ENCODE results near the gene NEGR1. TPM values are rescaled to one million over a fixed set of nuclear protein-coding genes. Genes with fewer than 3 reads are reported as not detected.

The NEGR1 gene
- polyA plus RNA-seq, 3 donors from 2014 or later: 1.7 TPM; not detected in 2

DNA sequence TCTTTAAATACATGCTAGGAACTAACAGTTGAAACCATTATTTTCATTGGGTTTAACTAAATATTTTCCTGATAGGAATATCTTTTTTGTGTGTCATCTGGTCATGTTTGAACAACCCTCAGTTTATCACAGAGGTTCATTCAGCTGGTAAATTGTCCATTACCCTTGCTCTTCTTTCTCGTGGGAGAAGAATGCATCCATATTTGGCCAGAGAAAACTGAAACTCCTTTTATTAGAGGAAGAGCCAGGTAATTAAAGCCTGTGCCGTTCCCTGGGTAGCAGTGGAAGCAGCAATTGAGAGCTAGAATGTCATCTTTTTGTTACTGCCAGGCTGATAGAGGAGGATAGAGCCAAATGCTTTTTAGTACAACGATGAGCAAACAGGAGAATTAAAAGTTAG lies 614.3 kb downstream of the NEGR1 start:
- H3K4me1 Mint-ChIP-seq: no peaks in the 10 kb centered on the region
- peaks cover 0 to 28% (median 3%) of the 10 kb centered on the region in 6 donors for H3K9me3 Mint-ChIP-seq
- H3K4me3 Mint-ChIP-seq: no peak overlapping the region
- H3K27ac Mint-ChIP-seq: no peak overlapping the region
- peaks cover 0 to 2% (median 0%) of the 10 kb centered on the region in 3 donors for H3K27me3 Mint-ChIP-seq (ENCODE audit: low read depth in 3 of 3)
- H3K36me3 Mint-ChIP-seq: no peaks in the 10 kb centered on the region
- no peak for DNase-seq

DNA sequence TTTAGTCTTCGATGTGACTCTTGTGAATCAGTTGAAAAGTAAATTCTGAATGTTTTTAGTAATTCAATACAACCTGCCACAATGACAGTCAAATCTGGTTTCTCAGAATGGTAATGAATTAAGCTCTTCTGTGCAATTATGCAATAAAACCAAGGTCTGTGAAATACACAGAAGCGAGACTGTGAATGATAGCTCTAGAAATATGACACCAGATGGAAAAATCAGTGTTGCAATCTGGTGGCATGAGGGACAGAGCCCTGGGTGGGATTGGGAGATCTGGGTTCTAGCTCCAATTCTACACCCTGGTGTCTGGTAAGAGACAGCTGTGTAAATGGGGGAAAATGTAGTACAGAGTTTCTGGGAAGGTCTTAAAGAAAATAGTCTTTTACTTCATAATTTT lies 615.1 kb downstream of the NEGR1 start:
- Mint-ChIP-seq H3K4me1 (no peaks in the 10 kb centered on the region), H3K4me3 (no peak overlapping the region), H3K27ac (no peak overlapping the region), H3K27me3 (ENCODE audit: low read depth in 3 of 3) (peaks cover 0 to 2% (median 0%) of the 10 kb centered on the region in 3 donors), H3K9me3 (peaks cover 0 to 28% (median 3%) of the 10 kb centered on the region in 6 donors), H3K36me3 (no peaks in the 10 kb centered on the region)
- no peak for DNase-seq

DNA sequence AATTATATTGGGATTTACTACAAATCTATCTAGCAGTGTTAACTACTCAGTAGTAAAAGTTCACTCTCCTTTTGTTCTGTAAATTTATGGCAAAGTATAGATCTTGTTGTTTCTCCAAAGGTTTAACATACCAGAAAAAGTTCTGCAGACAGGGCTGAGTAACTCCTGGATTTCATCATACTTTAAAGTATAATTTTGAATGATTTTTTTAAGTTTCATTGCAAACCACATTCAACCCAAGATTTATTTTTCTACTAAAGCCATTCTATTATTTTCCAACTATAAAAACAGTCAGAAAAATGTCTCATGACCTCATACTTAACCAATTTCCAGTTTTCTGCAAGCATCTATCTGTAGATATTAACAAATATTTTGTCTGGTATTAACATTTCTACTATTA lies 615.7 kb downstream of the NEGR1 start:
- DNase-seq: no peak
- H3K4me3 Mint-ChIP-seq: no peak overlapping the region
- H3K27ac Mint-ChIP-seq: no peak overlapping the region
- H3K36me3 Mint-ChIP-seq: no peaks in the 10 kb centered on the region
- H3K4me1 Mint-ChIP-seq: no peaks in the 10 kb centered on the region
- H3K27me3 Mint-ChIP-seq (ENCODE audit: low read depth in 3 of 3): no peaks in the 10 kb centered on the region
- H3K9me3 Mint-ChIP-seq: peaks cover 0 to 24% (median under 1%) of the 10 kb centered on the region in 6 donors

DNA sequence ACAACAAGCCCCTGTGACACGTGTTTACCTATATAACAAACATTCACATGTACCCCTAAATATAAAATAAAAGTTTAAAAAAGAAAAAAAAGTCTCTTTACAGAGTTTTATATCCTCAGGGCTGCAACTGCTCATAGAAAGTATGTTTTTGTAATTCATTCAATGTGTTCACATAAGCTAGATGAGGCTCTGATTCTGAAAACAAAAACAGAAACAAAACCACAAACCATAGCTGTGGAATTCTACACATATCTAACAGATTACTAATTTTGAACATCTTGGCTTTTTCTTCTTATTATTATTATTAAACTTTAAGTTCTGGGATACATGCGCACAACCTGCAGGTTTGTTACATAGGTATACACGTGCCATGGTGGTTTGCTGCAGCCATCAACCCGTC lies 621.9 kb downstream of the NEGR1 start:
- H3K4me3 Mint-ChIP-seq: no peak overlapping the region
- no peak for DNase-seq
- H3K4me1 Mint-ChIP-seq: no peaks in the 10 kb centered on the region
- H3K27me3 Mint-ChIP-seq (ENCODE audit: low read depth in 3 of 3): no peaks in the 10 kb centered on the region
- peaks cover 0 to 24% (median 6%) of the 10 kb centered on the region in 6 donors for H3K9me3 Mint-ChIP-seq
- no peak overlapping the region for H3K27ac Mint-ChIP-seq
- no peaks in the 10 kb centered on the region for H3K36me3 Mint-ChIP-seq

DNA sequence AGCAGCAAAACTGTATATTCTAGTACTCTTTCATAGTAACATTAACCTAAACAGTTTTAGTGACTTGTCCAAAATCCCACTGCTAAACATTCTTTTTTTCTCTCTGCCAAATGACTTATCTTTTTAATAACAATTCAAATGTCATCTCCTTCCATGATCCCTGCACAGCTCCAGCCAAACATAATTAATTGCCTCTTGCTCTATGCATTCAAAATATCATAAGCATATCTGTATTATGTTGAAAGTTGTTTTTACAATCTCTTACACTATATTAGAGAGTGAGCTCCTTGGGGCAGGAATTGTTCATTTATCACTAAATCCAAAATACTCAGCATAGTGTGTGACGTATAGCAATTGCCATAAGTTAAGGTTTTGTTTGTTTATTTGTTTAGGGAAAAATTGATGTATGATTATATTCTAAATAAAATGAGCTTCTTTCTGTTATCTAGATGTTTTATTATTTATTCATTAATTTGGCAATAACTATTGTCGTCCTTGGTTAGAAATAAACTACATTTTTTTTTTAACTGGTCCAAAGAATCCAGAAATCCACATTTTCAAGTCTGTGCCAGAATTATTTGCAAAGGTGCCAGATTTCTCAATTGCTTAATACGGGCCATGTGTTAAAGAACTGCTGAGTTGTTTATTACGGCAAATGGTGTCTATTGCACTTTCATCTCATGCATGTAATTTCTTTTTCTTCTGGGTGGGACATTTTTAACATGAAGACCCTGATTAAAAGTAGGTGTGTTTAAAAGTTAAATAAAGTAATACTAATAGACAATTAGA lies 624.3 kb downstream of the NEGR1 start:
- H3K27ac Mint-ChIP-seq: no peak overlapping the region
- H3K36me3 Mint-ChIP-seq: no peaks in the 10 kb centered on the region
- no peak overlapping the region for H3K4me3 Mint-ChIP-seq
- no peaks in the 10 kb centered on the region for H3K27me3 Mint-ChIP-seq (ENCODE audit: low read depth in 3 of 3)
- no peaks in the 10 kb centered on the region for H3K4me1 Mint-ChIP-seq
- DNase-seq: no peak
- H3K9me3 Mint-ChIP-seq: peaks cover 0 to 15% (median 5%) of the 10 kb centered on the region in 6 donors

DNA sequence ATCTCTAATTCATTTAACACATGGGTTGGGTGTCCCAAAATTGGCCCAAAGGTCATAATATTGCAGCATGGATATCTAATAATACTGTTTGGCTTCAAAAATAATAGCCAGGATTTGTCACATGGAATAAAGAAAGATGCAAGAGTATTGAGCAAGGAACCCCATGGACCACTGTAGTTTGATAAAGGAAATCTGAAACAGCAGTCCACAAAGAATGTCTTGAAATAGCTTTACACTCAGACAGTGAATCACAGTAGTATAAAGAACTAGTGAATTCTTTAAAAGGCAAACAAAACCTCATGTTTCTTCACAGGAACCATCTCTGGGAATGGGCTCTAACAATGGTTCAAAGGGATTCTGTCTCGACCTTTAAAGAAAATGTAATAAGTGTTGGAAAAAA lies 625.4 kb downstream of the NEGR1 start:
- Mint-ChIP-seq H3K9me3 (peaks cover 0 to 15% (median 5%) of the 10 kb centered on the region in 6 donors), H3K36me3 (no peaks in the 10 kb centered on the region), H3K27me3 (ENCODE audit: low read depth in 3 of 3) (no peaks in the 10 kb centered on the region)

DNA sequence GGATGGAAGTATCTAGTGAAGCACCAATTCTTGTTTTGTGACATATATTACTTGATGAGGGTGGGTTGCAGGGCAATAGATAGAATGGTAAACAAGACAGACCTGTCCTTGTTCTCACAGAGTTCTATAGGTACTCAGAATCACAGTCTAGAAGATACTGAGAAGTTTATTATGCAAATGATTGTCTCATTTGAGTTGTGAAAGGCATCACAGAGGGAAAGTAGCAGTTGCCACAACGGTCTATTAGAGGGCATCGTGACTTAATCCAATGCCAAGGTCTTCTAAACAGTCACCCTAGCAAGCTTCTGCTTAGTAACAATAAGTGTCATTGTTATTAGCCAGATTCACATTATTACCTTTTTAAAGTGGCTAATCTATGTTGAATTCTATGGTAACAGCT lies 626.7 kb downstream of the NEGR1 start:
- Mint-ChIP-seq H3K36me3 (no peaks in the 10 kb centered on the region), H3K4me1 (no peaks in the 10 kb centered on the region), H3K27me3 (ENCODE audit: low read depth in 3 of 3) (no peaks in the 10 kb centered on the region), H3K27ac (no peak overlapping the region), H3K9me3 (peaks cover under 1 to 20% (median 6%) of the 10 kb centered on the region in 6 donors), H3K4me3 (no peak overlapping the region)
- DNase-seq: no peak

More for the DNA sequence above, 625.4 kb downstream of the NEGR1 start:
- Mint-ChIP-seq H3K27ac (no peak overlapping the region), H3K4me3 (no peak overlapping the region), H3K4me1 (no peaks in the 10 kb centered on the region)
- no peak for DNase-seq

DNA sequence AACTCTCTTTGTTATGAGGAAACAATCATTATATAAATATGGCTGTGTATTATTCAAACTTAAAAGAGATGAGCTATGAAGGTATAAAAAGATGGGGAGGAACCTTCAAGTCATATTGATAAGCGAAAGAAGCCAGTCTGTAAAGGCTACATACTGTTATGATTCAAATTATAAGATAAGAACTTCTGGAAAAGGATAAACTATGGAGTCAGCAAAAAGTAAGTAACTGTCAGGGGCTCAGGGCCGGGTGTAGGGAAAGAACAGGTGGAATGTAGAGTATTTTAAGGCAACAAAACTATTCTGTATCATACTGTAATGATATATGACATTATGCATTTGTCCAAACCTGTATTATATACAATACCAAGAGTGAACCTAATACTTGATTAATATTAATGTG lies 628.4 kb downstream of the NEGR1 start:
- Mint-ChIP-seq H3K27me3 (ENCODE audit: low read depth in 3 of 3) (no peaks in the 10 kb centered on the region), H3K4me3 (no peak overlapping the region), H3K9me3 (peaks cover 0 to 16% (median 3%) of the 10 kb centered on the region in 6 donors), H3K36me3 (no peaks in the 10 kb centered on the region), H3K27ac (no peak overlapping the region), H3K4me1 (no peaks in the 10 kb centered on the region)
- DNase-seq: no peak

DNA sequence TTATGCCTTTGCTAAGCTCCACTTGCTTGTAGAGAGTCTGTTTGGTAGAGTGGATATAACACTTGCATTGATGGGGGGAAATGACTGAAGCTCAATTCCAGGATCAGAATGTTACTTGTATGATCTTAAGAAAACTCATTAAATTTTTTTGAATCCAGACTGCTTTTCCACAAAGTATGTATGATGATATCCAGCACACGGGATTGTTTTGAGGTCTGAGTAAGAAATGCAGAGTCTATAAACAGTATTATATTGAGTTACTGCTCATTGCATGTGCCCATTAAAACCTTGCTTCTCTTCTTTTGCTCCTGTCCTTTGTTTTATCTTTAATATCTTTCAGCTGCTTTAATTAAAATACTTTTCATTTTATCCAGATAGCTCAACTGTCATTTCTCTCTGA lies 631.1 kb downstream of the NEGR1 start:
- Mint-ChIP-seq H3K27ac (no peak overlapping the region), H3K9me3 (peaks cover 0 to 10% (median 4%) of the 10 kb centered on the region in 6 donors)

DNA sequence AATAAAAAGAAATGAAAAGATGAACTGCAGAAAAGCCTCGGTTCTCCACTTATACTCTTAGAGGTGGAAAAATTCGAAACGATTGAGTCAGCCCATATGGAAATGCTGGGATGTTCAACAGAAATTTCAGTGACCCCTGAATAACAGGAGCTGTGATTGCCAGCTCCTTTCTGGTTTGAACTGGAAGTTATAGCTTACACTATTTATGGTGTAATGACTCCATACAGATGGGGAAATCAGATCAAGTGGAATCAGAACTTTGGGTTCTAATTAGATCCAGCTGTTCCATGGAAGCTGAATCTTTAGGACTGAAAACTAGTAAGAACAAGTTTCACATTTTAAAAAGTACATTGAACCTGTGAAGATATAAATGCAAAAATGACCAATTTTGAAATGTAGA lies 632.2 kb downstream of the NEGR1 start:
- Mint-ChIP-seq H3K27me3 (ENCODE audit: low read depth in 3 of 3) (no peaks in the 10 kb centered on the region), H3K36me3 (no peaks in the 10 kb centered on the region), H3K4me3 (no peak overlapping the region), H3K9me3 (peaks cover 0 to 13% (median 4%) of the 10 kb centered on the region in 6 donors), H3K4me1 (peaks cover 2 to 12% of the 10 kb centered on the region in 2 donors), H3K27ac (no peak overlapping the region)
- no peak for DNase-seq

More for the DNA sequence above, 631.1 kb downstream of the NEGR1 start:
- Mint-ChIP-seq H3K27me3 (ENCODE audit: low read depth in 3 of 3) (no peaks in the 10 kb centered on the region), H3K36me3 (no peaks in the 10 kb centered on the region), H3K4me3 (no peak overlapping the region), H3K4me1 (peaks cover 2 to 12% of the 10 kb centered on the region in 2 donors)
- DNase-seq: no peak

DNA sequence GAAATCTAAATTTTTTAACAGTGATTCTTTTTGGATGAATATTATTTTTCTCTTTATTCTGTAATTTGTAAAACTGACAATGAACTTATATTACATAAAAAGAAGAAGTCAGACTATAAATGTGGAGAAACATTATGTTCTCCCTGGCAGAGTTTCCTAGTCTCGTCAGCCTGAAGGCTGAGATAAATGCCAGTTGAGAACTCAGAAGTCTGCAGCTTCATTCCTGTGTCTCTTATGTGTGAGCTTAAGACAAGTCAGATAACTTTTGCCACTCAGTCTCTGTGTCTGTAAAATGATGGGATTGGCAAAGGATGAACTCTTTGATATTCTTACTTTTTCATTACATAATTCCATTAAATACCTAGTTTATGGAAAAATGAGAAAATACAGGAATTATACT lies 632.7 kb downstream of the NEGR1 start:
- no peak overlapping the region for H3K4me3 Mint-ChIP-seq
- no peaks in the 10 kb centered on the region for H3K36me3 Mint-ChIP-seq
- peaks cover 0 to 13% (median 2%) of the 10 kb centered on the region in 6 donors for H3K9me3 Mint-ChIP-seq
- H3K27ac Mint-ChIP-seq: no peak overlapping the region
- peaks cover 2 to 12% of the 10 kb centered on the region in 2 donors for H3K4me1 Mint-ChIP-seq
- no peaks in the 10 kb centered on the region for H3K27me3 Mint-ChIP-seq (ENCODE audit: low read depth in 3 of 3)
- DNase-seq: no peak

DNA sequence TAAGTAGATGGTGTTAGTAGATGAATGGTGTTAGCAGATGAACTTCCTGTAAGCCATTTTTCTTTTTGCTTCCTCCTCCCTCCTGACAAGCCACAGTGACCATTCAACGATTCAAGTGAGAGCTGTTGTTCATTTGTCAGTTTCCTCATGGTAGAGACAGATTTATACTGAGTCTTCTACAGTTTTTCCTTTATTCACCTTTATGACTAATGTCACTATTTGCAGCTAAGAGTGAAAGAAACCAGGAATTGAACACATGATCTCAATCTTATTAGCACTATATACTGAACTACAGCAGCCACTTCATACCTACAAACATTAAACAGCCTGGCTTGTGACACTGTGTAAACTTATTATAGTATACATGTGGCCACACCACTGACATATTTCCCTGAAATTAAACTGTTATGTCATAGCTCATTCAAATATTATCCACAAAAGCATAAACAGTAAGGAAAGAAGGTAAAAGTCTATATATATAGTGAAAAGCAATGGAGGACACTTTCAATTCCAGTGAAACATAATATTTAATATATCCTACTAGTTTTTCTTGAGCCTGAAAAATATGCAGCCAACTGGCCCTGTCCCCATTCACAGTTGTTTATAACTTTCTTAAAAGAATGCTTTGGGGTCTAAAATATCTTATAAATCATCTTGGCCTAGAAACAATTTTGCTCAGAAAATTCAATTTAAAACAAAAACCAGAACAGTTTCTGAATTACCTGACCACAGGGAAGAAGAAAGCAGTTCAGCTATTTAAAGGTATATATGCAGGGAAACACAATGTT lies 634.6 kb downstream of the NEGR1 start:
- peaks cover 0 to 19% (median 3%) of the 10 kb centered on the region in 6 donors for H3K9me3 Mint-ChIP-seq
- H3K27ac Mint-ChIP-seq: no peak overlapping the region
- H3K4me3 Mint-ChIP-seq: no peak overlapping the region
- peaks cover 2 to 12% of the 10 kb centered on the region in 2 donors for H3K4me1 Mint-ChIP-seq
- H3K27me3 Mint-ChIP-seq (ENCODE audit: low read depth in 3 of 3): peaks cover 0 to 2% (median 0%) of the 10 kb centered on the region in 3 donors
- H3K36me3 Mint-ChIP-seq: no peaks in the 10 kb centered on the region
- no peak for DNase-seq

DNA sequence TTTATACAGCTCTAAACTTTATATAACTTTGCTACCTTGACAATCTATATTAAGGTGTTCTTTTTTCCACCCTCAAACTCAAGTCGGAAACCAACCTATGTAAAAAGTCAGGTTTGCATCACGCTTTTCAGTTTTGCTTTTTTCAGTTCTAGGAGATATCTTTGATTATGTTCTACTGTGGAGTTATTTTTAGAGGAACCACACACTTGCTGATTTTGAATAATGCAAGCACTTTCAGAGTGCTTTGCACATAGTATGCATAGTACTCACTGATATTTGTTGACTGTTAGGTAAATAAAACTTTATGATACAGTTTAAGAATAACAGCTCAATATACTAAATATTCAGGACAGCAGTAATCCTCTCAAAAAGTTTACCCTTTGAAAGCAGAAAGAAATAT lies 637.3 kb downstream of the NEGR1 start:
- Mint-ChIP-seq H3K36me3 (no peaks in the 10 kb centered on the region), H3K4me3 (no peak overlapping the region), H3K9me3 (peaks cover 0 to 27% (median 4%) of the 10 kb centered on the region in 6 donors), H3K4me1 (peaks cover 2 to 12% of the 10 kb centered on the region in 2 donors), H3K27ac (no peak overlapping the region), H3K27me3 (ENCODE audit: low read depth in 3 of 3) (peaks cover 0 to 2% (median 0%) of the 10 kb centered on the region in 3 donors)
- DNase-seq: no peak

DNA sequence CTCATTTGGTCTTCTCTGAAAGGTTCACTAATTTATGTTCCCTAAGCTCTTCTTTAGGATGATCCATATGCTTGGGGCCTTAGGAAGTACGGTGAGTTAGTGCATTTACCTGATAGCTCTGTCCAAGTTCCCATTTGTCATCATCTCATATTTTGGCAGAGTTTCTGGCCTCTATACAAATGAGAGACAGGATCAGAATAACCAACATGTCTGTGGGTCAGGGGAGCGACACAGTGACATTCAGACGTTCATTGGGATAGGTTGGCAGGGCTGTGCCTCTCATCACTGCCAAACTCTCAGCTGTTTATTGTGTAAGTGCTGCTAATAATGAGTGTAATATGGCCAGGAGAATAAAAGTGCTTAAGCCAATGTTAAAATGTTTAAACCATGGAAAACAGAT lies 640.4 kb downstream of the NEGR1 start:
- Mint-ChIP-seq H3K27me3 (ENCODE audit: low read depth in 3 of 3) (peaks cover 0 to 2% (median 0%) of the 10 kb centered on the region in 3 donors), H3K36me3 (no peaks in the 10 kb centered on the region), H3K27ac (no peak overlapping the region), H3K9me3 (peaks cover 0 to 40% (median 4%) of the 10 kb centered on the region in 6 donors), H3K4me1 (no peaks in the 10 kb centered on the region), H3K4me3 (no peak overlapping the region)
- DNase-seq: no peak
